SK-N-SH treated with all-trans-retinoic acid at 6 μM for 48 hours (cell line): Measurements from ENCODE around the gene TRAK1.

Experiments used
- ARNTL ChIP-seq: fragments of 450-650 bp; formaldehyde crosslinking; IDR thresholded peaks from 2 replicates; pipeline ENCODE4 v1.5.0; 2020; ENCODE audit warnings: low read depth, mild to moderate bottlenecking, moderate library complexity, borderline replicate concordance
- BACH2 ChIP-seq: fragments of 250-450 bp; sonication (Bioruptor Pico); IDR thresholded peaks from 2 replicates; pipeline ENCODE4 v1.9.0; 2021; ENCODE audit warnings: mild to moderate bottlenecking, borderline replicate concordance
- CSDC2 ChIP-seq: fragments of 250-450 bp; sonication (Bioruptor Pico); IDR thresholded peaks from 2 replicates; pipeline ENCODE4 v1.5.0; 2020; ENCODE audit warnings: mild to moderate bottlenecking, moderate library complexity
- OSR1 ChIP-seq: fragments of 250-450 bp; sonication (Bioruptor Pico); IDR thresholded peaks from 2 replicates; pipeline ENCODE4 v1.8.0; 2022; ENCODE audit warnings: moderate library complexity, mild to moderate bottlenecking, inconsistent platforms
- PPARA ChIP-seq: fragments of 250-450 bp; sonication (Bioruptor Pico); IDR thresholded peaks from 2 replicates; pipeline ENCODE4 v1.5.0; 2020; ENCODE audit warnings: mild to moderate bottlenecking, borderline replicate concordance
- TCF4 ChIP-seq: fragments of 250-450 bp; sonication (Bioruptor Pico); IDR thresholded peaks from 2 replicates; pipeline ENCODE4 v1.8.0; 2021; ENCODE audit warnings: mild to moderate bottlenecking, moderate library complexity, borderline replicate concordance
- ZFP30 ChIP-seq: fragments of 450-650 bp; formaldehyde crosslinking; IDR thresholded peaks from 2 replicates; pipeline ENCODE4 v1.5.0; 2022; ENCODE audit warnings: mild to moderate bottlenecking, moderate library complexity
- TF ChIP-seq, protein P1 (sequence below): fragments of 250-450 bp; sonication (Bioruptor Pico); IDR thresholded peaks from 2 replicates; pipeline ENCODE4 v1.8.0; 2020; ENCODE audit warnings: mild to moderate bottlenecking, moderate library complexity, borderline replicate concordance
- TF ChIP-seq, protein P2 (sequence below): fragments of 250-450 bp; sonication (Bioruptor Pico); IDR thresholded peaks from 2 replicates; pipeline ENCODE4 v1.5.1; 2020; ENCODE audit warnings: low read depth, mild to moderate bottlenecking, moderate library complexity
- TF ChIP-seq, protein P3 (sequence below): fragments of 250-450 bp; sonication (Bioruptor Pico); IDR thresholded peaks from 2 replicates; pipeline ENCODE4 v1.8.0; 2021; ENCODE audit warnings: low read depth, mild to moderate bottlenecking, moderate library complexity, borderline replicate concordance

DNA sequence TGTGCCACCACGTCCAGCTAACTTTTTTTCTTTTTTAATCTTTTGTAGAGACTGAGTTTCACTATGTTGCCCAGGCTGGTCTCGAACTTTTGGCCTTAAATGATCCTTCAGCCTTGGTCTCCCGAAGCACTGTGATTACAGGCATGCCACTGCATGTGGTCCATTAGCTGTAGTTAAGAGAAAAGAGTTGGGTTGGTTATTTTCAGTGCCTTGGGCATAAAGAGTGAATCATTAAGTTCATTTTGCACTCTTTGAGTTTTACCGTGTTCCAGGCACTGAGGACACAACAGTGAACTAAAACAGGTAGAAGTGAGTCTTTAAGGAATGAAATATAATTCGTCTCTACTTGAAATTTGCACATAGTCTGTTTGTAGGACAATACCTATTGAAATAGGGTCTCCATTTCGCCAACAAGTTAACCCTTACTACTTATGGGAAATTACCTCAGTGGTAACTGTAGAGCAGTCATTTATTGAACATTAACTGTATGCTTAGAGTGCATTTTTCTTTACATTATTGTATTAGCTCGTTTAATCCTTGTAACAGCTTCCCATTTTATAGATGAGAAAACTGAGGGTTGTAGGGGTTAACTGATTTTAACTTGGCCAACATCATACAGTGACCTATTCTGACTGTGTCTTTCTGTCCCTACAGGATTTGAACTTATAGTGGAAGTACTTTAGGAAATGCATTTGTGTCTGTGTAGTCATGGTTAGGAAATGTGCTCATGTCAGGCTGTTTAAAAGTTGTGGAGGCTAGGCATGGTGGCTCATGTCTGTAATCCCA lies 22.7 kb upstream of the TRAK1 start:
- TF ChIP-seq TCF4 (CRISPR knock-in tag), result no peak
- TF ChIP-seq ARNTL, result no peak
- no peak for TF ChIP-seq ZFP30
- TF ChIP-seq OSR1 (CRISPR knock-in tag), result no peak
- TF ChIP-seq, protein P1, sequence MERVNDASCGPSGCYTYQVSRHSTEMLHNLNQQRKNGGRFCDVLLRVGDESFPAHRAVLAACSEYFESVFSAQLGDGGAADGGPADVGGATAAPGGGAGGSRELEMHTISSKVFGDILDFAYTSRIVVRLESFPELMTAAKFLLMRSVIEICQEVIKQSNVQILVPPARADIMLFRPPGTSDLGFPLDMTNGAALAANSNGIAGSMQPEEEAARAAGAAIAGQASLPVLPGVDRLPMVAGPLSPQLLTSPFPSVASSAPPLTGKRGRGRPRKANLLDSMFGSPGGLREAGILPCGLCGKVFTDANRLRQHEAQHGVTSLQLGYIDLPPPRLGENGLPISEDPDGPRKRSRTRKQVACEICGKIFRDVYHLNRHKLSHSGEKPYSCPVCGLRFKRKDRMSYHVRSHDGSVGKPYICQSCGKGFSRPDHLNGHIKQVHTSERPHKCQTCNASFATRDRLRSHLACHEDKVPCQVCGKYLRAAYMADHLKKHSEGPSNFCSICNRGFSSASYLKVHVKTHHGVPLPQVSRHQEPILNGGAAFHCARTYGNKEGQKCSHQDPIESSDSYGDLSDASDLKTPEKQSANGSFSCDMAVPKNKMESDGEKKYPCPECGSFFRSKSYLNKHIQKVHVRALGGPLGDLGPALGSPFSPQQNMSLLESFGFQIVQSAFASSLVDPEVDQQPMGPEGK (CRISPR knock-in tag), result no peak
- TF ChIP-seq, protein P2, sequence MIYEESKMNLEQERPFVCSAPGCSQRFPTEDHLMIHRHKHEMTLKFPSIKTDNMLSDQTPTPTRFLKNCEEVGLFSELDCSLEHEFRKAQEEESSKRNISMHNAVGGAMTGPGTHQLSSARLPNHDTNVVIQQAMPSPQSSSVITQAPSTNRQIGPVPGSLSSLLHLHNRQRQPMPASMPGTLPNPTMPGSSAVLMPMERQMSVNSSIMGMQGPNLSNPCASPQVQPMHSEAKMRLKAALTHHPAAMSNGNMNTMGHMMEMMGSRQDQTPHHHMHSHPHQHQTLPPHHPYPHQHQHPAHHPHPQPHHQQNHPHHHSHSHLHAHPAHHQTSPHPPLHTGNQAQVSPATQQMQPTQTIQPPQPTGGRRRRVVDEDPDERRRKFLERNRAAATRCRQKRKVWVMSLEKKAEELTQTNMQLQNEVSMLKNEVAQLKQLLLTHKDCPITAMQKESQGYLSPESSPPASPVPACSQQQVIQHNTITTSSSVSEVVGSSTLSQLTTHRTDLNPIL (CRISPR knock-in tag), result no peak
- TF ChIP-seq, protein P3, sequence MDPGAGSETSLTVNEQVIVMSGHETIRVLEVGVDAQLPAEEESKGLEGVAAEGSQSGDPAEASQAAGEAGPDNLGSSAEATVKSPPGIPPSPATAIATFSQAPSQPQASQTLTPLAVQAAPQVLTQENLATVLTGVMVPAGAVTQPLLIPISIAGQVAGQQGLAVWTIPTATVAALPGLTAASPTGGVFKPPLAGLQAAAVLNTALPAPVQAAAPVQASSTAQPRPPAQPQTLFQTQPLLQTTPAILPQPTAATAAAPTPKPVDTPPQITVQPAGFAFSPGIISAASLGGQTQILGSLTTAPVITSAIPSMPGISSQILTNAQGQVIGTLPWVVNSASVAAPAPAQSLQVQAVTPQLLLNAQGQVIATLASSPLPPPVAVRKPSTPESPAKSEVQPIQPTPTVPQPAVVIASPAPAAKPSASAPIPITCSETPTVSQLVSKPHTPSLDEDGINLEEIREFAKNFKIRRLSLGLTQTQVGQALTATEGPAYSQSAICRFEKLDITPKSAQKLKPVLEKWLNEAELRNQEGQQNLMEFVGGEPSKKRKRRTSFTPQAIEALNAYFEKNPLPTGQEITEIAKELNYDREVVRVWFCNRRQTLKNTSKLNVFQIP (CRISPR knock-in tag), result no peak
- no peak for TF ChIP-seq PPARA (CRISPR knock-in tag)
- TF ChIP-seq CSDC2 (CRISPR knock-in tag), result no peak
- TF ChIP-seq BACH2 (CRISPR knock-in tag), result no peak
